ENCODE results near the gene DAPP1.
"Not testable (repeated sequence)": the region's sequence is repeated elsewhere in the genome, so short reads cannot be mapped to it uniquely, and the experiment has no call there.

Gene DAPP1

GRCh38 chr4:99821918-99822503 is 5.4 kb downstream of the DAPP1 start:
- in situ Hi-C loops (cut with MboI; ENCODE audit: low sequenced_read_pairs): loop anchor here (25.0 kb wide), 1 partner anchor 260 kb away; the partner anchor contains the start of genes MTTP and TRMT10A

- in situ Hi-C loops (cut with MboI; ENCODE audit: low sequenced_read_pairs): loop anchor here (25.0 kb wide), 1 partner anchor 260 kb away; the partner anchor contains the start of genes MTTP and TRMT10A
These were observed 6.1 kb downstream of the DAPP1 start for GRCh38 chr4:99822734-99823133.

DNA sequence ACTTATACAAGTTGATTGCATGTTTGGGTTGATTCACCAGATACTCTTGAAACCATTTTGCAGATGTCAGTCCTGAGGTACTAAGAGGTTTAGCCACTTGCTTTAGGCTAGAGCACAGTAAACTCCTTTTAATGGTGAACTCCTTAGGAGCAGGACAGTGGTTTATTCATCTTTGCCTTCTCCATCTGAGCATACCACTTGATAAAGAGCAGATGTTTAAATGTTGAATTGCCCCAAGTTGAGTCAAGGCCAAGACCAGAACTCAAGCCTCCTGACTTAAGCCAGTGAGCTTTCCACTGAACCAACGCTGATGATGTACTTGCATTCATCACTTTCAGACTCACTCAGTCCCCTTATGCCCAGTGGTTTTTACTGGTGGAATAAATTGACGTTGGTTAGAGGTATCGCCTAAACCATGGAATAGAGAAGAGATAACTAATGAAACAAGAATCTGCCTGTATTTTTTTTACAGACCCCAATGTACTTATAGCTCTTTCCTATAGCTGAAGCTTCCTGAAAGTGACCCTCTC is 7.5 kb downstream of the DAPP1 start:
- in situ Hi-C loops (cut with MboI; ENCODE audit: low sequenced_read_pairs): loop anchor here (25.0 kb wide), 1 partner anchor 262 kb away; the partner anchor contains the start of genes MTTP and TRMT10A

GRCh38 chr4:99825272-99825671 is 8.6 kb downstream of the DAPP1 start:
- in situ Hi-C loops (cut with MboI; ENCODE audit: low sequenced_read_pairs): no loop called here

DNA sequence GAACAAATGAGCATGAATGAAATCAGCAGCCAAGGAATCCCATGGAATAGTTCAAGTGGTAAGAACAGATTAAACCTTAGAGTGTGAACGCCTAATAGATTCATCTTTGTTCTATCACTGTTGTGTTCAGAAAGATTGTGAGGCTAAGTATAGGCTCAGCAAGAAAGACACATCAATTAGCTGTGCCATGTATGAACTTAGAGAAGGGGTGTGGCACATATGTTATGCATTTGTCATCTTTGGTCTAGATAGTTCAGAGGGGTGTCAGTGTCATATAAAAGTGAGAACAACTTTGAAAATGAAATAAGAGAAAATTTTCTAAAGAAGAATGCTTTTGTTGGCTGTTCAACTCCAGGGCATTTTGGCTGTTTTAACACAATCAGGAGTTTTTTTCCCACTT is 9.4 kb downstream of the DAPP1 start:
- in situ Hi-C loops (cut with MboI; ENCODE audit: low sequenced_read_pairs): no loop called here

DNA sequence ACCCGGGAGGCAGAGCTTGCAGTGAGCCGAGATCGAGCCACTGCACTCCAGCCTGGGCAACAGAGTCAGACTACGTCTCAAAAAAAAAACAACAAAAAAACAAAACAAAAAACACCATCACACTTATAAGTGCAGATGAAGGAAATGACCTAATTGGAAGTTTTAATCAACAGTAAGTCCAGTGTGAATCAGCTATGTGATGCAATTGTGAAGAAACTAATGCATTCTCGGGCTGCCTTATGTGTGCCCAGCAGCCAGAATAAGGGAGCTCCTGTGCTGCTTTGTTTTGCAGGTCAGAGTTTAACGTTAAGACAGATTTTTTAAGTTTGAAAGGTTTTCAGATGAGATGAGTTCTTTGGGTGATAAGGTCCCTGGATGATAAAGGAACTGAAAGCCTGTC is 10.8 kb downstream of the DAPP1 start:
- in situ Hi-C loops (cut with MboI; ENCODE audit: low sequenced_read_pairs): no loop called here

- in situ Hi-C loops (cut with MboI; ENCODE audit: low sequenced_read_pairs): no loop called here
These were observed 11.2 kb downstream of the DAPP1 start for GRCh38 chr4:99827857-99828256.

GRCh38 chr4:99828477-99828876 is 11.8 kb downstream of the DAPP1 start:
- in situ Hi-C loops (cut with MboI; ENCODE audit: low sequenced_read_pairs): no loop called here

- in situ Hi-C loops (cut with MboI; ENCODE audit: low sequenced_read_pairs): not testable (repeated sequence)
These were observed 13.4 kb downstream of the DAPP1 start for GRCh38 chr4:99830051-99830450.

DNA sequence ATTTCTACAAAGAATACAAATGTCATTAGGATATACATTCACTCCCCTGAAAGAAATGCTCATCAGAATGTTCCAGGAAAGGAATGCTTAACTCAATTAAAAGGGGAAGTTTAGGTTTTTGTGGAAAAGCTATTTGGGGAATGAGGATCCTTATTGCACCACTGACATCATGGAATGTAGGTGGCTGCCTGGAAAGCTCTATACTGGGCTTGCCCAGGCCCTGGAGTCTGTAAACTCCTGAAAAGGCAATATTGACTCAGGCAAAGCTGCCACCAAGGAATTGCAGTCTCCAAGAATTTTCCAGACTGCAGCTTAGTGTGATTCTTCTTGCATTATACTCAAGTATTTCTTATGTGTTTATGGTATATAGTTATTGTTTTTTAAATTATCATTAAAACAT is 15.7 kb downstream of the DAPP1 start:
- in situ Hi-C loops (cut with MboI; ENCODE audit: low sequenced_read_pairs): no loop called here

DNA sequence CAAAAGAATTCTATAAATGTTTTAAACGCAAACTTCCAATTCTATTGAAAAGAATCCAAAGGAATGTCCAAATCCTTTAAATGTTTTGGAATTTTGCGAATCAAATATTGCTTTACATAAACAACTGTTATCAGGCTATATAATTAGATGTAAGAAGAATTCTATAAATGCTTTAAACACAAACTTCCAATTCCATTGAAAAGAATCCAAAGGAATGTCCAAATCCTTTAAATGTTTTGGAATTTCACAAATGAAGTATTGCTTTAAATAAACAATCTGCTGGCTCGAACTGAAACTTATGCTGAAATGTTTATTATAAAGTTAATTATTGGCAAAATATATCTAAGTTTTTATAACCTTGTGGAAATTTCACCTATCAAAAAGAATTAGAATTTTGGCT is 16.1 kb downstream of the DAPP1 start:
- in situ Hi-C loops (cut with MboI; ENCODE audit: low sequenced_read_pairs): no loop called here

DNA sequence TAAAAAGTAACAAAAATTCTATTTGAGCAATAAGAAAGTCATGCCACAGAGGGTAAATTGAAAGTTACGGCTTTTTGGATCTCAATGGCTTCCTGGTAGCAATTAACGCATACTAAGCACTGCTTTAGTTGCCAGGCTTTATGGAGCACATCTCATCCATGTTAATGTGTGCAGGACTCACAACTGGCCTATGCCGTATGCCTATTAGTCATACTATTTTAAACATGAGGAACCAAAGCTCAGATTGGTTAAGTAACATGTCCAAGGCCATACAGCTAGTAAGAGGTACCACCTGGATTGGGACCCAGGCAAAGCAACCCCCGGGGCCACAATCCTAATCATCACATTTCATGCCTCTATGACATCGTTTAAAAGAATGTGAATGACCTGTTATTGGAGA is 17.1 kb downstream of the DAPP1 start:
- in situ Hi-C loops (cut with MboI; ENCODE audit: low sequenced_read_pairs): no loop called here

DNA sequence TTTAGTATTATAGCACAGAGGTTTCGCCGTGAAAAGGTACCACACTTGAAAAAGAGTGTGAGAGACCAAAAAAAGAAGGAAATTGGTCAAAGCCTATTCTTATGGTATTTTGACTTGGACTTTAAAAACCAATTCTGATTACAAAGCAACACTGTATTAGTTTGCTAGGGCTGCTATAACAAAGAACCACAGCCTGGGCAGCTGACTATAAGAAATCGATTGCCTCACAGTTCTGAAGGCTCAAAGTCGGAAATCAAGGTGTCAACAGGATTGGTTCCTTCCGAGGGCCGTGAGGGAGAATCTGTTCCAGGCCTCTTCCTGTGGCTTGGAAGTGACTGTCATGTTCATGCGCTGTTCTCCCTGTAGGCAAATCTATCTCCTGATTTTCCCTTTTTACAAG is 17.9 kb downstream of the DAPP1 start:
- in situ Hi-C loops (cut with MboI; ENCODE audit: low sequenced_read_pairs): no loop called here

GRCh38 chr4:99835942-99836341 is 19.3 kb downstream of the DAPP1 start:
- in situ Hi-C loops (cut with MboI; ENCODE audit: low sequenced_read_pairs): no loop called here

GRCh38 chr4:99838927-99839326 is 22.3 kb downstream of the DAPP1 start:
- in situ Hi-C loops (cut with MboI; ENCODE audit: low sequenced_read_pairs): no loop called here

- in situ Hi-C loops (cut with MboI; ENCODE audit: low sequenced_read_pairs): no loop called here
These were observed 24.5 kb downstream of the DAPP1 start for GRCh38 chr4:99841129-99841528.

DNA sequence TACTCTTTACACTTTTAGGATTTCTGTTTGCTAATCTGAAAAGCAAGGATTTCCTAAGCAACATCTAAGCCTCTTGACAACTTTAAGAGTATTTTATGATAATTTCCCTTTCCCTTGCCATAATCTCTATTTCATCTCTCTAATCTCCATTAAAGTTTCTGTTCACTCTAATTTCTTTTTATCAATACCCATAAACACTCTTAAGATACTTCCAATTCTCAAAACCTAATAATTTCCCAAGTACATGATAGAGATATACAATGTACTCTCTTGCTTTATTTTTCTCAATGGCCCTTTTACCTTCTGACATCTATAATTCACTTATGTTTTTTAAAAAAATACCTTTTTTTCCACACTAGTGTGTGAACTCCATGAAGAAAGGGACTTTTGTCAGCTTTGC is 26.8 kb downstream of the DAPP1 start:
- in situ Hi-C loops (cut with MboI; ENCODE audit: low sequenced_read_pairs): no loop called here

DNA sequence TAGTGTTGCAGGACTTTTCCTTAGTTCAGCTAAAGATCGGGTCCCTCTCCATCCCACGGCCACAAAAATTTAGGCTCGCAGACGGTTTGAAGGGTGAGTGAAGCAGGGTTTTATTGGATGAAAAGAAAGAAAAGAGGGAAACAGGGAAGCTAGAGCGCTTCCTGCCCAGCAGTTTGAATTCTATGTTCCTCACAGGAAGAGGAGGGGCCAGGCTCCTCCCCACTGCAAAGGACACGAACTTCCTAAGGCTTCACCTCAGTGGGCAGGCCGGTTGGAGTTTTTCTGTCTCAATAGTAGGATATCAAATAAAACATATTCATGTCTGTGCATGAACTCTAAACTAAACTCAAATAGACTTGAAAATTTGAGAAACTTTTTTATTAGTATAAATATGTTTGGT is 27.4 kb downstream of the DAPP1 start:
- in situ Hi-C loops (cut with MboI; ENCODE audit: low sequenced_read_pairs): no loop called here

GRCh38 chr4:99845179-99845578 is 28.6 kb downstream of the DAPP1 start:
- in situ Hi-C loops (cut with MboI; ENCODE audit: low sequenced_read_pairs): no loop called here

- in situ Hi-C loops (cut with MboI; ENCODE audit: low sequenced_read_pairs): no loop called here
These were observed 29.3 kb downstream of the DAPP1 start for GRCh38 chr4:99845708-99846469.

DNA sequence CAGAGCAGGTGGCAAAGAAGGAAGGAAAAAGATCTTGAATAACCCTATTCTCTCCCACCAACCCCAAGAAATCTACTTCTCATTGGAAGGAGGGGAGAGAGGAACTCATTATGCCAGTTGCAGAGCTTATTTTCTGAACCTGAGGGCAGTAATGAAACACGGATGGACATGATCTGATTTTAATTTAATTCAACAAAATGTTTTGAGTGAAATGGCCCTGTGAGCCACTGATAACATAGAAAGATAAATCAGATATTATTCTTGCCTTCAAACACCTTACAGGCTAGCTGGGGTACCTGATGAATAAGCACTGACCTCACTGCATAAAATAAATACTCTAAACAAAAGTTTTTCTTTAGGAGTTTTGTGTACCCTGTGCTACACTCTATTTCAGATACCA is 30.3 kb downstream of the DAPP1 start:
- in situ Hi-C loops (cut with MboI; ENCODE audit: low sequenced_read_pairs): no loop called here

DNA sequence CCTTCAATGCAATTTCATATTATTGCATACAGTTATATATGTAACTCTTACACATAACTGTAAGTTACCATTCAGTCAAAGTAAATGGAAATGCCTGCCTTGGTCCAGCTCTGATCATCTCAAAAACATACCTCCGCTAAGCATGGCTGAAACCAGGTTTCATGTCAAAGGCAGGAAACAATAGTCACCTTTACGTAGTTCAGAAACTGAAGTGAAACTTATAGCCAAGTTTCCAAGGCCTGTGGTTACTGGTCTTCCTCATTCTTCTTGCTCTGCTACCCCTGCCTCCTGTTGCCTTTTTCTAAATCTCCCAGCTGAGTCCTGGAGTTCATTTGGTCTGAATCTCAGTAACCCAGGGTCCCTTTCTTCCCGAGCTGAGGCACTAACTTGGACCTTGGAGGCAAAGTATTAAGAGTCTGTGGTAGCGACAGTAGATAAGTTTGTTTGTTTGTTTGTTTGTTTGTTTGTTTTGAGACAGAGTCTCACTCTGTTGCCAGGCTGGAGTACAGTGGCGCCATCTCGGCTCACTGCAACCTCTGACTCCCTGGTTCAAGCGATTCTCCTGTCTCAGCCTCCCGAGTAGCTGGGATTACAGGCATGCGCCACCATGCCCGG is 30.8 kb downstream of the DAPP1 start:
- in situ Hi-C loops (cut with MboI; ENCODE audit: low sequenced_read_pairs): no loop called here

Measured in HL-60/S4 treated with retinoic acid at 250 ng/mL for 4 days and 3 days (cell line).